ENCODE results near the gene RNF212. TPM values are rescaled to one million over a fixed set of nuclear protein-coding genes. Genes with fewer than 3 reads are reported as not detected.

The RNF212 gene
- total and polyA plus RNA-seq, 9 of the 15 experiments (the other 6 are each of a cell fraction or from before 2014, with no cell fraction given) = 0.04 TPM; not detected in 8

- Histone ChIP-seq H3K4me2 (ENCODE audit: insufficient read depth, low read length) (no peak overlapping the region), H4K20me1 (replicated peaks; ENCODE audit: control insufficient read depth, insufficient read depth, low read length) (no peaks in the 10 kb centered on the region), H3K79me2 (ENCODE audit: control insufficient read depth, insufficient read depth, low read length) (no peaks in the 10 kb centered on the region), H3K9me1 (ENCODE audit: control insufficient read depth, insufficient read depth, low read length) (no peaks in the 10 kb centered on the region), H3K9me3 (replicated peaks; ENCODE audit: control insufficient read depth, insufficient read depth, low read depth, low read length) (peaks cover 3% of the 10 kb centered on the region), H3K36me3 (ENCODE audit: control insufficient read depth, insufficient read depth, low read length) (no peaks in the 10 kb centered on the region), H3K4me3 (no peak overlapping the region), H3K9ac (ENCODE audit: insufficient read depth in 1 of 2, low read depth in 2 of 2, low read length in 2 of 2) (no peak overlapping the region), H2AFZ (ENCODE audit: low read depth, low read length) (no peak overlapping the region), H3K27ac (ENCODE audit: extremely low read depth, low read depth, low read length) (no peak overlapping the region), H3K4me1 (replicated peaks in 1 of 2; ENCODE audit: control insufficient read depth in 2 of 2, insufficient read depth in 2 of 2, low read length in 2 of 2) (peaks cover 3 to 36% of the 10 kb centered on the region in 2 experiments; a peak in 2 of 5 replicates), H3K27me3 (ENCODE audit: control insufficient read depth in 2 of 2, insufficient read depth in 2 of 2, low read length in 2 of 2) (peaks cover 47 to 81% of the 10 kb centered on the region in 2 experiments)
- intact Hi-C loops (cut with micrococcal nuclease) (no loop called here), in situ Hi-C loops (cut with MboI) (no loop called here)
- BruUV-seq (replicated peaks) = no TSS peak
- DNase-seq (ENCODE audit: extremely low read depth in 1 of 4, low spot score in 3 of 4) (no peak), ATAC-seq (no peak), FAIRE-seq (no peak)
- ChIA-PET CTCF (ENCODE audit: low intra/inter-chr PET ratio) (no interaction called here), POLR2A (interaction anchor here (0.6 kb wide), 1 partner anchor 10 kb away, joined by 4 read pairs; no protein-coding TSS in a partner anchor)
- TF ChIP-seq MAFF (IDR thresholded peaks at IDR 0.05; ENCODE audit: low read length) (no peak), MAX (CRISPR knock-in tag; IDR thresholded peaks at IDR 0.05) (peak; percentile 31; the same call in 1 of the 2 replicates), DNMT1 (IDR thresholded peaks at IDR 0.05) (no peak), L3MBTL2 (IDR thresholded peaks at IDR 0.05) (peak; percentile 36; the same call in 1 of the 2 replicates), ZKSCAN3 (CRISPR knock-in tag; IDR thresholded peaks at IDR 0.05) (no peak), E2F6 (IDR thresholded peaks at IDR 0.05; ENCODE audit: borderline replicate concordance in 1 of 2, extremely low read depth in 1 of 2, insufficient read depth in 1 of 2, insufficient read length in 1 of 2, low read depth in 1 of 2, low read length in 1 of 2, poor library complexity in 1 of 2, severe bottlenecking in 1 of 2) (peak in 1 of 2 experiments; percentile 44)
- 4% methylated on average over 24 of the region's 24 CpGs for WGBS (ENCODE audit: insufficient coverage, low coverage, missing lambda C conversion rate)
Measured at GRCh38 chr4:1053080-1053661, 60.2 kb downstream of the RNF212 start.

Measured in K562 (cell line).